ENCODE measurements around the gene USP35. TPM values are rescaled to one million over a fixed set of nuclear protein-coding genes. Genes with fewer than 3 reads are reported as not detected.

The USP35 gene
- total and polyA plus RNA-seq, 2 donors (not counting 1 experiment from before 2014, with no cell fraction given): 4.6 to 13.0 TPM

GRCh38 chr11:78202733-78203167, 14.0 kb downstream of the USP35 start:
- TF ChIP-seq EZH2 (IDR thresholded peaks at IDR 0.05; ENCODE audit: low read length, missing control alignments): no peak
- no peak for TF ChIP-seq CTCF (conservative IDR thresholded peaks at IDR 0.05 in 1 of 2, IDR thresholded peaks at IDR 0.05 in 1 of 2; ENCODE audit: low read depth in 1 of 2, low read length in 2 of 2)
- Histone ChIP-seq H3K9ac (ENCODE audit: insufficient read depth, low read length) (no peak overlapping the region), H3K36me3 (ENCODE audit: control insufficient read depth, insufficient read depth, low read length) (peaks cover 19% of the 10 kb centered on the region), H3K4me1 (ENCODE audit: control insufficient read depth, extremely low read depth, insufficient read depth, low read length) (no peaks in the 10 kb centered on the region), H3K9me3 (ENCODE audit: control insufficient read depth, insufficient read depth, low read depth, low read length) (no peaks in the 10 kb centered on the region), H3K27ac (ENCODE audit: insufficient read depth, low read length) (no peak overlapping the region), H3K4me3 (replicated peaks in 1 of 4; ENCODE audit: control extremely low read depth in 1 of 4, insufficient read depth in 1 of 4, low read depth in 3 of 4, low read length in 4 of 4) (no peak overlapping the region), H2AFZ (ENCODE audit: low read length) (no peak overlapping the region), H3K27me3 (ENCODE audit: control insufficient read depth, insufficient read depth, low read length) (no peaks in the 10 kb centered on the region), H4K20me1 (ENCODE audit: control insufficient read depth, extremely low read depth, insufficient read depth, low read length) (no peaks in the 10 kb centered on the region), H3K79me2 (ENCODE audit: control insufficient read depth, insufficient read depth, low read length) (no peaks in the 10 kb centered on the region), H3K4me2 (ENCODE audit: extremely low read depth, insufficient read depth, low read length) (no peak overlapping the region)
- DNase-seq (ENCODE audit: low read depth in 2 of 2): no peak

GRCh38 chr11:78203184-78203583, 14.5 kb downstream of the USP35 start:
- H3K4me3 ChIP-seq (replicated peaks in 1 of 4; ENCODE audit: control extremely low read depth in 1 of 4, insufficient read depth in 1 of 4, low read depth in 3 of 4, low read length in 4 of 4): no peak overlapping the region
- no peak for DNase-seq (ENCODE audit: low read depth in 2 of 2)
- peaks cover 18% of the 10 kb centered on the region for H3K36me3 ChIP-seq (ENCODE audit: control insufficient read depth, insufficient read depth, low read length)
- H3K27me3 ChIP-seq (ENCODE audit: control insufficient read depth, insufficient read depth, low read length): no peaks in the 10 kb centered on the region
- no peak overlapping the region for H3K27ac ChIP-seq (ENCODE audit: insufficient read depth, low read length)
- no peaks in the 10 kb centered on the region for H3K4me1 ChIP-seq (ENCODE audit: control insufficient read depth, extremely low read depth, insufficient read depth, low read length)
- H4K20me1 ChIP-seq (ENCODE audit: control insufficient read depth, extremely low read depth, insufficient read depth, low read length): no peaks in the 10 kb centered on the region
- H3K9ac ChIP-seq (ENCODE audit: insufficient read depth, low read length): no peak overlapping the region
- H3K9me3 ChIP-seq (ENCODE audit: control insufficient read depth, insufficient read depth, low read depth, low read length): no peaks in the 10 kb centered on the region
- no peaks in the 10 kb centered on the region for H3K79me2 ChIP-seq (ENCODE audit: control insufficient read depth, insufficient read depth, low read length)
- H3K4me2 ChIP-seq (ENCODE audit: extremely low read depth, insufficient read depth, low read length): no peak overlapping the region
- H2AFZ ChIP-seq (ENCODE audit: low read length): no peak overlapping the region
- TF ChIP-seq EZH2 (IDR thresholded peaks at IDR 0.05; ENCODE audit: low read length, missing control alignments) (no peak), CTCF (conservative IDR thresholded peaks at IDR 0.05 in 1 of 2, IDR thresholded peaks at IDR 0.05 in 1 of 2; ENCODE audit: low read depth in 1 of 2, low read length in 2 of 2) (no peak)

- no peak overlapping the region for H3K4me2 ChIP-seq (ENCODE audit: extremely low read depth, insufficient read depth, low read length)
- H4K20me1 ChIP-seq (ENCODE audit: control insufficient read depth, extremely low read depth, insufficient read depth, low read length): no peaks in the 10 kb centered on the region
- H3K27me3 ChIP-seq (ENCODE audit: control insufficient read depth, insufficient read depth, low read length): no peaks in the 10 kb centered on the region
- H3K27ac ChIP-seq (ENCODE audit: insufficient read depth, low read length): no peak overlapping the region
- H3K9me3 ChIP-seq (ENCODE audit: control insufficient read depth, insufficient read depth, low read depth, low read length): no peaks in the 10 kb centered on the region
- H3K4me1 ChIP-seq (ENCODE audit: control insufficient read depth, extremely low read depth, insufficient read depth, low read length): no peaks in the 10 kb centered on the region
- no peak for TF ChIP-seq EZH2 (IDR thresholded peaks at IDR 0.05; ENCODE audit: low read length, missing control alignments)
- no peak for TF ChIP-seq CTCF (conservative IDR thresholded peaks at IDR 0.05 in 1 of 2, IDR thresholded peaks at IDR 0.05 in 1 of 2; ENCODE audit: low read depth in 1 of 2, low read length in 2 of 2)
- H3K4me3 ChIP-seq (replicated peaks in 1 of 4; ENCODE audit: control extremely low read depth in 1 of 4, insufficient read depth in 1 of 4, low read depth in 3 of 4, low read length in 4 of 4): no peak overlapping the region
- DNase-seq (ENCODE audit: low read depth in 2 of 2): no peak
- peaks cover 19% of the 10 kb centered on the region for H3K36me3 ChIP-seq (ENCODE audit: control insufficient read depth, insufficient read depth, low read length)
- H3K79me2 ChIP-seq (ENCODE audit: control insufficient read depth, insufficient read depth, low read length): no peaks in the 10 kb centered on the region
- H2AFZ ChIP-seq (ENCODE audit: low read length): no peak overlapping the region
- H3K9ac ChIP-seq (ENCODE audit: insufficient read depth, low read length): no peak overlapping the region
These were observed 16.5 kb downstream of the USP35 start for GRCh38 chr11:78205256-78205655.

Data from fibroblast of lung (primary cell).